B cell (primary cell): Measurements from ENCODE around the gene PGS1. TPM values are rescaled to one million over a fixed set of nuclear protein-coding genes. Genes with fewer than 3 reads are reported as not detected.

Source experiments
- ATAC-seq: fragments of 200-7000 bp; cut with Tn5 transposase; one replicate; pipeline ENCODE4 v1.10.0; 2021; ENCODE audit warnings: low read depth, mild to moderate bottlenecking, moderate number of reproducible peaks, moderate library complexity
- CTCF ChIA-PET: fragments of 350-600 bp; sonication (Branson Sonifier 250); formaldehyde crosslinking; loops from one replicate; lab custom pipeline; 2021; ENCODE audit warnings: antibody characterized with exemption, inconsistent platforms; lab: Charles Lee
- POLR2A ChIA-PET: fragments of 350-600 bp; sonication (Branson Sonifier 250); formaldehyde crosslinking; loops from one replicate; lab custom pipeline; 2021; ENCODE audit warnings: antibody characterized with exemption; lab: Charles Lee
- DNase-seq: peaks from one replicate; pipeline ENCODE4 v3.0.0; 2013
- H2AFZ ChIP-seq: 2 replicates; pipeline ENCODE4 v1.6.1; 2012; ENCODE audit warnings: mild to moderate bottlenecking, low read depth, low read length; ENCODE audit not compliant: insufficient read depth, poor library complexity, severe bottlenecking
- H3K27ac ChIP-seq, 2 donors: 1 replicate in 1 of 2; 2 replicates in 1 of 2; pipeline ENCODE4 v1.5.1; 2012 to 2013; ENCODE audit warnings: low read length in 2 of 2, mild to moderate bottlenecking in 2 of 2, moderate library complexity in 1 of 2
- H3K27me3 ChIP-seq, 4 experiments: fragments of 200-600 bp in 1 of 4; sonication (generic) in 1 of 4; replicated peaks in 1 of 4; 1 replicate in 2 of 4; 2 replicates in 2 of 4; pipeline versions ENCODE4 v1.6.1 to v1.7.0; 2013 to 2016; ENCODE audit warnings: low read length in 3 of 4, mild to moderate bottlenecking in 2 of 4, mixed read lengths in 1 of 4, moderate library complexity in 1 of 4; ENCODE audit not compliant: insufficient read depth in 4 of 4, control insufficient read depth in 3 of 4; ENCODE audit errors: control extremely low read depth in 1 of 4
- H3K36me3 ChIP-seq, 2 experiments: replicated peaks in 1 of 2; 1 replicate in 1 of 2; 2 replicates in 1 of 2; pipeline versions ENCODE4 v1.6.1 to v1.7.1; 2013; ENCODE audit warnings: low read length in 1 of 2; ENCODE audit not compliant: insufficient read depth in 2 of 2, control insufficient read depth in 1 of 2; ENCODE audit errors: control extremely low read depth in 1 of 2, extremely low read depth in 1 of 2
- H3K4me1 ChIP-seq, 2 donors: fragments of 200-600 bp in 1 of 2; sonication (generic) in 1 of 2; 1 replicate in 1 of 2; 2 replicates in 1 of 2; pipeline versions ENCODE4 v1.5.1 to v1.6.1; 2013 to 2017; ENCODE audit warnings: low read length in 2 of 2; ENCODE audit not compliant: control insufficient read depth in 2 of 2, insufficient read depth in 2 of 2
- H3K4me2 ChIP-seq: replicated peaks from 2 replicates; pipeline ENCODE3; 2012; ENCODE audit warnings: mild to moderate bottlenecking, low read depth, low read length; ENCODE audit not compliant: poor library complexity, severe bottlenecking
- H3K4me3 ChIP-seq, 5 experiments: fragments of 200-600 bp in 1 of 5; sonication (generic) in 1 of 5; 1 replicate in 3 of 5; 2 replicates in 2 of 5; pipeline versions ENCODE4 v1.5.1 to v1.7.0; 2011 to 2016; ENCODE audit warnings: low read length in 4 of 5, mild to moderate bottlenecking in 4 of 5, low read depth in 2 of 5, control low read depth in 1 of 5, moderate library complexity in 1 of 5; ENCODE audit not compliant: insufficient read depth in 1 of 5; ENCODE audit errors: control extremely low read depth in 1 of 5, extremely low read depth in 1 of 5
- H3K79me2 ChIP-seq: fragments of 200-600 bp; sonication (generic); one replicate; pipeline ENCODE4 v1.6.0; 2016; ENCODE audit warnings: low read length; ENCODE audit not compliant: control insufficient read depth, insufficient read depth
- H3K9ac ChIP-seq: fragments of 200-600 bp; sonication (generic); 2 replicates; pipeline ENCODE4 v1.6.1; 2017; ENCODE audit warnings: mild to moderate bottlenecking, low read length, moderate library complexity
- H3K9me3 ChIP-seq, 3 donors: one replicate each; pipeline versions ENCODE4 v1.6.1 to v1.7.1; 2013; ENCODE audit warnings: low read length in 2 of 3; ENCODE audit not compliant: control insufficient read depth in 2 of 3, insufficient read depth in 1 of 3; ENCODE audit errors: control extremely low read depth in 1 of 3
- H4K20me1 ChIP-seq: 2 replicates; pipeline ENCODE4 v1.6.0; 2012; ENCODE audit warnings: mild to moderate bottlenecking, low read length; ENCODE audit not compliant: insufficient read depth, control insufficient read depth, poor library complexity, severe bottlenecking
- H3K27ac Mint-ChIP-seq: one replicate; pipeline ENCODE4 v1.8.0; 2021; ENCODE audit warnings: mixed read lengths
- H3K27me3 Mint-ChIP-seq: one replicate; pipeline ENCODE4 v1.8.0; 2021; ENCODE audit warnings: mixed read lengths
- H3K4me1 Mint-ChIP-seq: one replicate; pipeline ENCODE4 v1.8.0; 2021; ENCODE audit warnings: mixed read lengths
- H3K4me3 Mint-ChIP-seq: one replicate; pipeline ENCODE4 v1.8.0; 2021; ENCODE audit warnings: mixed read lengths
- H3K9me3 Mint-ChIP-seq: one replicate; pipeline ENCODE4 v1.8.0; 2022; ENCODE audit warnings: mixed read lengths; ENCODE audit not compliant: insufficient read depth
- CTCF ChIP-seq: fragments of 200-600 bp; IDR thresholded peaks from one replicate; pipeline ENCODE4 v1.8.0; 2022; ENCODE audit warnings: antibody characterized with exemption, mild to moderate bottlenecking
- EZH2 ChIP-seq: IDR thresholded peaks from 2 replicates; pipeline ENCODE4 v1.6.1; 2012; ENCODE audit warnings: borderline replicate concordance, low read depth, mild to moderate bottlenecking, moderate library complexity, low read length; ENCODE audit not compliant: insufficient read depth, poor library complexity, severe bottlenecking
- WGBS: methylation state at CpG from one replicate; pipeline ENCODE4 v1.1.5; 2013; ENCODE audit warnings: missing lambda C conversion rate; ENCODE audit not compliant: insufficient coverage; 5-methylcytosine and 5-hydroxymethylcytosine counted together
- intact Hi-C: fragments of 100-400 bp; cut with micrococcal nuclease; formaldehyde crosslinking; loops from one replicate; pipeline ENCODE4 v1.10.0; 2022
- polyA plus RNA-seq: library from polyadenylated mRNA; depleted of rRNA; stranded (reverse); fragments of >200 nt; gene quantifications from 2 replicates; pipeline ENCODE4 v1.2.3, GENCODE V29; 2012
- total RNA-seq, 2 donors: library from RNA; stranded (reverse); fragments of 120-200 nt in 1 of 2; gene quantifications; 1 replicate in 1 of 2; 2 replicates in 1 of 2; pipeline versions ENCODE4 v1.2.3 to v1.2.4, GENCODE V29; 2013 to 2022

PGS1 gene
- total and polyA plus RNA-seq, 2 donors (not counting 1 experiment from before 2014, with no cell fraction given): 85.1 to 88.3 TPM

DNA sequence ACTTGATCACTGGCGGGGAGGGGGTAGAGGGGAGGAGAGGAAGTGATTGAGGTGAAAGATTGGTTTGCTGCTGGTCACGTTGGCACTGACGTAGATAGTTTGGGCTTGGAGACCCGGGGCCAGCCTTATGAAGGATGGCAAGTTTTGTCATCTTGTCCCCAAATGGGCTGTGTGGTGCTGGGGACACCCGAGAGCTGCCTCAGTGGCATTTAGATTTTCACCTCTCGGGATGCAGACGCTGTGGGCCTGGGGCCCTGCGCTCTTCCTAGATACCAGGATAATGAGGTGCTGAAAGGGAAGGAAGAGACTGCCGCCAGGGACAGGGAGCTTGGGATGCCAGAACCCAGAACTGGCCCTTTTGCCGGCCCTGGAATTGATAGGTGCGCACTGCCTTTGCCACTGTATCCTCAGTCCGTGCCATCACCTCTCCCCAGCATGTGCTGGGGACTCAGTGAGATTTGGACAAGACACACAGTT lies 17.2 kb upstream of the PGS1 start:
- Mint-ChIP-seq H3K27ac (no peak overlapping the region), H3K4me1 (peaks cover 33% of the 10 kb centered on the region), H3K27me3 (peaks cover 27% of the 10 kb centered on the region), H3K9me3 (no peaks in the 10 kb centered on the region), H3K4me3 (peak overlapping the region; percentile 91)
- intact Hi-C loops: loop anchor here (2.0 kb wide), 3 partner anchors 28 to 110 kb away; no protein-coding TSS in a partner anchor
- H3K9me3 ChIP-seq: peaks cover 0 to 4% (median 0%) of the 10 kb centered on the region in 3 donors
- no peak overlapping the region for H3K9ac ChIP-seq
- no peak for TF ChIP-seq EZH2
- no peak for TF ChIP-seq CTCF
- no peak overlapping the region for H3K4me2 ChIP-seq
- no peak overlapping the region for H3K4me3 ChIP-seq
- 70% methylated on average over 12 of the region's 12 CpGs for WGBS
- peaks cover 36 to 49% of the 10 kb centered on the region in 2 donors for H3K4me1 ChIP-seq
- ChIA-PET POLR2A (interaction anchor here (0.9 to 1.9 kb wide), 4 partner anchors 23 to 74 kb away, joined by 3 to 14 read pairs (median 8); no protein-coding TSS in a partner anchor), CTCF (interaction anchor here (0.6 to 9.1 kb wide), 24 partner anchors 9 to 491 kb away, joined by 3 to 171 read pairs (median 5); partner anchors contain the start of gene PGS1)
- DNase-seq (no peak), ATAC-seq (no peak)
- peaks cover 0 to 4% of the 10 kb centered on the region in 2 experiments for H3K36me3 ChIP-seq
- H3K27ac ChIP-seq: no peak overlapping the region
- H3K79me2 ChIP-seq: no peaks in the 10 kb centered on the region
- H4K20me1 ChIP-seq: peaks cover 13% of the 10 kb centered on the region
- H3K27me3 ChIP-seq: peaks cover 0 to 42% (median 9%) of the 10 kb centered on the region in 4 experiments
- no peak overlapping the region for H2AFZ ChIP-seq

- no peak overlapping the region for H3K9ac ChIP-seq
- no CpG with 5 or more reads among the region's 5 CpGs for WGBS
- H3K9me3 ChIP-seq: peaks cover 0 to 4% (median 0%) of the 10 kb centered on the region in 3 donors
- ChIA-PET CTCF (interaction anchor here (0.6 to 9.1 kb wide), 19 partner anchors 15 to 1921 kb away, joined by 3 to 171 read pairs (median 4); partner anchors contain the start of genes PGS1 and SYNGR2), POLR2A (no interaction called here)
- peaks cover 0 to 45% (median 9%) of the 10 kb centered on the region in 4 experiments for H3K27me3 ChIP-seq
- peaks cover 0 to 4% of the 10 kb centered on the region in 2 experiments for H3K36me3 ChIP-seq
- peaks cover 13% of the 10 kb centered on the region for H4K20me1 ChIP-seq
- peaks cover 34 to 47% of the 10 kb centered on the region in 2 donors for H3K4me1 ChIP-seq
- Mint-ChIP-seq H3K9me3 (no peaks in the 10 kb centered on the region), H3K4me1 (peaks cover 25% of the 10 kb centered on the region), H3K27me3 (peaks cover 31% of the 10 kb centered on the region), H3K4me3 (no peak overlapping the region), H3K27ac (no peak overlapping the region)
- no peak overlapping the region for H3K27ac ChIP-seq
- ATAC-seq (no peak), DNase-seq (no peak)
- H3K4me3 ChIP-seq: no peak overlapping the region
- H2AFZ ChIP-seq: no peak overlapping the region
- intact Hi-C loops: no loop called here
- H3K79me2 ChIP-seq: no peaks in the 10 kb centered on the region
- TF ChIP-seq EZH2 (no peak), CTCF (no peak)
- no peak overlapping the region for H3K4me2 ChIP-seq
Measured at GRCh38 chr17:78362232-78362631, 16.2 kb upstream of the PGS1 start.
